CD8-positive, alpha-beta memory T cell (primary cell): ENCODE results near the gene PELI1. TPM values are rescaled to one million over a fixed set of nuclear protein-coding genes. Genes with fewer than 3 reads are reported as not detected.

Experiments
- CTCF ChIA-PET: fragments of 350-600 bp; sonication (Branson Sonifier 250); formaldehyde crosslinking; loops from one replicate; lab custom pipeline; 2021; ENCODE audit warnings: antibody characterized with exemption; lab: Charles Lee
- POLR2A ChIA-PET: fragments of 350-600 bp; sonication (Branson Sonifier 250); formaldehyde crosslinking; loops from one replicate; lab custom pipeline; 2021; ENCODE audit warnings: antibody characterized with exemption; lab: Charles Lee
- DNase-seq, 5 donors: peaks; one replicate each; pipeline versions ENCODE4 v3.0.0 to v3.0.0-alpha.2; 2020 to 2022; ENCODE audit warnings: mixed read lengths in 1 of 5
- H3K27ac ChIP-seq: one replicate; pipeline ENCODE4 v1.7.0; 2013; ENCODE audit warnings: low read depth, mild to moderate bottlenecking, low read length, moderate library complexity
- H3K27me3 ChIP-seq: 2 replicates; pipeline ENCODE4 v1.7.0; 2013; ENCODE audit warnings: low read length, mild to moderate bottlenecking; ENCODE audit not compliant: insufficient read depth, poor library complexity, severe bottlenecking
- H3K36me3 ChIP-seq: 2 replicates; pipeline ENCODE4 v1.7.0; 2013; ENCODE audit warnings: mild to moderate bottlenecking, low read length, moderate library complexity; ENCODE audit not compliant: insufficient read depth
- H3K4me1 ChIP-seq: 2 replicates; pipeline ENCODE4 v1.7.0; 2013; ENCODE audit warnings: mild to moderate bottlenecking, low read length, moderate library complexity; ENCODE audit not compliant: insufficient read depth
- H3K4me3 ChIP-seq: 2 replicates; pipeline ENCODE4 v1.7.0; 2013; ENCODE audit warnings: mild to moderate bottlenecking, low read length
- H3K9me3 ChIP-seq: 2 replicates; pipeline ENCODE4 v1.7.0; 2013; ENCODE audit warnings: mild to moderate bottlenecking, low read length
- H3K27ac Mint-ChIP-seq, 8 donors: one replicate each; pipeline ENCODE4 v1.8.0; 2020 to 2021; ENCODE audit warnings: mixed read lengths in 8 of 8, mild to moderate bottlenecking in 6 of 8, inconsistent platforms in 3 of 8, moderate library complexity in 3 of 8
- H3K27me3 Mint-ChIP-seq, 2 donors: one replicate each; pipeline ENCODE4 v1.8.0; 2020 to 2021; ENCODE audit warnings: mixed read lengths in 2 of 2, mild to moderate bottlenecking in 1 of 2, moderate library complexity in 1 of 2
- H3K36me3 Mint-ChIP-seq, 3 donors: one replicate each; pipeline ENCODE4 v1.8.0; 2020 to 2021; ENCODE audit warnings: mixed read lengths in 3 of 3, inconsistent platforms in 1 of 3, mild to moderate bottlenecking in 1 of 3
- H3K4me1 Mint-ChIP-seq, 3 donors: one replicate each; pipeline ENCODE4 v1.8.0; 2020 to 2021; ENCODE audit warnings: mixed read lengths in 3 of 3, inconsistent platforms in 1 of 3, mild to moderate bottlenecking in 1 of 3
- H3K4me3 Mint-ChIP-seq, 7 donors: one replicate each; pipeline ENCODE4 v1.8.0; 2020 to 2021; ENCODE audit warnings: mixed read lengths in 7 of 7, mild to moderate bottlenecking in 6 of 7, moderate library complexity in 4 of 7, inconsistent platforms in 2 of 7
- H3K9me3 Mint-ChIP-seq, 5 donors: one replicate each; pipeline ENCODE4 v1.8.0; 2020 to 2022; ENCODE audit warnings: mixed read lengths in 5 of 5, mild to moderate bottlenecking in 3 of 5, moderate library complexity in 2 of 5, inconsistent platforms in 1 of 5
- polyA plus RNA-seq: library from polyadenylated mRNA; unstranded; fragments of 300-500 nt; fragmentation: Illumina TruSeq; gene quantifications from one replicate; pipeline ENCODE4 v1.2.3, GENCODE V29; 2021
- total RNA-seq, 2 experiments: library from RNA; stranded (reverse); gene quantifications; one replicate each; pipeline ENCODE4 v1.2.3, GENCODE V29; 2021

Gene PELI1
- total and polyA plus RNA-seq, 3 experiments from 2014 or later, result 4.7 to 25.5 (median 23.2) TPM

GRCh38 chr2:64166212-64166611 lies 22.0 kb upstream of the PELI1 start:
- ChIA-PET CTCF (no interaction called here), POLR2A (no interaction called here)
- Mint-ChIP-seq H3K27me3 (no peaks in the 10 kb centered on the region), H3K4me3 (no peak overlapping the region), H3K4me1 (no peaks in the 10 kb centered on the region), H3K27ac (no peak overlapping the region), H3K36me3 (no peaks in the 10 kb centered on the region), H3K9me3 (no peaks in the 10 kb centered on the region)
- no peaks in the 10 kb centered on the region for H3K4me1 ChIP-seq
- no peak for DNase-seq
- H3K4me3 ChIP-seq, result no peak overlapping the region
- H3K27me3 ChIP-seq, result no peaks in the 10 kb centered on the region
- no peaks in the 10 kb centered on the region for H3K36me3 ChIP-seq
- H3K9me3 ChIP-seq, result no peaks in the 10 kb centered on the region
- no peak overlapping the region for H3K27ac ChIP-seq

GRCh38 chr2:64165706-64166105 lies 21.5 kb upstream of the PELI1 start:
- Histone ChIP-seq H3K27me3 (no peaks in the 10 kb centered on the region), H3K27ac (no peak overlapping the region)
- POLR2A ChIA-PET, result no interaction called here

GRCh38 chr2:64164629-64165028 lies 20.4 kb upstream of the PELI1 start:
- H3K27me3 Mint-ChIP-seq, result no peaks in the 10 kb centered on the region
- H3K4me1 ChIP-seq, result no peaks in the 10 kb centered on the region
- H3K36me3 ChIP-seq, result no peaks in the 10 kb centered on the region
- H3K4me3 ChIP-seq, result no peak overlapping the region
- no peaks in the 10 kb centered on the region for H3K9me3 Mint-ChIP-seq
- H3K4me3 Mint-ChIP-seq, result no peak overlapping the region
- ChIA-PET POLR2A (no interaction called here), CTCF (no interaction called here)
- H3K27ac Mint-ChIP-seq, result no peak overlapping the region
- H3K4me1 Mint-ChIP-seq, result no peaks in the 10 kb centered on the region
- no peaks in the 10 kb centered on the region for H3K27me3 ChIP-seq
- DNase-seq, result no peak
- no peak overlapping the region for H3K27ac ChIP-seq
- no peaks in the 10 kb centered on the region for H3K36me3 Mint-ChIP-seq
- no peaks in the 10 kb centered on the region for H3K9me3 ChIP-seq

More at GRCh38 chr2:64165706-64166105, 21.5 kb upstream of the PELI1 start:
- no peak overlapping the region for H3K4me3 ChIP-seq
- CTCF ChIA-PET, result no interaction called here
- no peak for DNase-seq
- H3K4me1 ChIP-seq, result no peaks in the 10 kb centered on the region
- no peaks in the 10 kb centered on the region for H3K9me3 Mint-ChIP-seq
- no peaks in the 10 kb centered on the region for H3K9me3 ChIP-seq
- no peak overlapping the region for H3K4me3 Mint-ChIP-seq
- H3K36me3 Mint-ChIP-seq, result no peaks in the 10 kb centered on the region
- H3K27ac Mint-ChIP-seq, result no peak overlapping the region
- H3K4me1 Mint-ChIP-seq, result no peaks in the 10 kb centered on the region
- no peaks in the 10 kb centered on the region for H3K36me3 ChIP-seq
- H3K27me3 Mint-ChIP-seq, result no peaks in the 10 kb centered on the region

- no peak overlapping the region for H3K4me3 Mint-ChIP-seq
- CTCF ChIA-PET, result no interaction called here
- H3K36me3 Mint-ChIP-seq, result no peaks in the 10 kb centered on the region
These were observed 18.3 kb upstream of the PELI1 start for GRCh38 chr2:64162516-64162915.

GRCh38 chr2:64157792-64158191 lies 13.6 kb upstream of the PELI1 start:
- Histone ChIP-seq H3K27ac (no peak overlapping the region), H3K4me1 (no peaks in the 10 kb centered on the region), H3K36me3 (no peaks in the 10 kb centered on the region), H3K27me3 (no peaks in the 10 kb centered on the region), H3K9me3 (no peaks in the 10 kb centered on the region), H3K4me3 (no peak overlapping the region)
- POLR2A ChIA-PET, result no interaction called here
- H3K9me3 Mint-ChIP-seq, result no peaks in the 10 kb centered on the region
- CTCF ChIA-PET, result no interaction called here
- peaks cover 0 to 19% of the 10 kb centered on the region in 2 donors for H3K27me3 Mint-ChIP-seq
- no peak overlapping the region for H3K27ac Mint-ChIP-seq
- H3K4me3 Mint-ChIP-seq, result no peak overlapping the region
- no peaks in the 10 kb centered on the region for H3K4me1 Mint-ChIP-seq
- H3K36me3 Mint-ChIP-seq, result peaks cover 0 to 5% (median 0%) of the 10 kb centered on the region in 3 donors
- no peak for DNase-seq

More at GRCh38 chr2:64162516-64162915, 18.3 kb upstream of the PELI1 start:
- POLR2A ChIA-PET, result no interaction called here
- H3K27me3 Mint-ChIP-seq, result peaks cover 0 to 3% of the 10 kb centered on the region in 2 donors
- H3K4me1 Mint-ChIP-seq, result no peaks in the 10 kb centered on the region
- no peak overlapping the region for H3K27ac Mint-ChIP-seq
- H3K36me3 ChIP-seq, result no peaks in the 10 kb centered on the region
- no peaks in the 10 kb centered on the region for H3K27me3 ChIP-seq
- DNase-seq, result no peak
- no peak overlapping the region for H3K27ac ChIP-seq
- no peaks in the 10 kb centered on the region for H3K9me3 ChIP-seq
- H3K4me3 ChIP-seq, result no peak overlapping the region
- no peaks in the 10 kb centered on the region for H3K9me3 Mint-ChIP-seq
- H3K4me1 ChIP-seq, result no peaks in the 10 kb centered on the region

DNA sequence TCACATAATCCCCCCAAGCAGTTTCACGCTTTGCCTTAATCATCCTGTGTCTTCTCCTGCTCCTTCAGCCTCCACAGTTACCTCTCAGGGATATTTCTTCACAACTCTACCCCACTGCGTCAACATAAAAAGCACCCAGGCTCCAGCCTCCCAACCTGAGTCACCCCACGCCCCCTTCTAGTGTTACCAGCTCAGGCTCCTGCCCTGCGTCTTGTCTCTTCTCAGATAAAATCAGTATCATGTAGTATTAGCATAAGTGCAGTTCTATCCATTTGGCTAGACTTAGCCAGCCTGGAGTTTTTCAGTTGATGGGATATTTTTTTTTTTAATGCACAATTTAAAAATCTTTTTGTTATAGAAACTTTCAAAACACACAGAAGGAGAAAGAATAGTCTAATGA lies 9.6 kb upstream of the PELI1 start:
- Mint-ChIP-seq H3K4me1 (no peaks in the 10 kb centered on the region), H3K36me3 (peaks cover 0 to 5% (median 0%) of the 10 kb centered on the region in 3 donors), H3K27ac (no peak overlapping the region), H3K27me3 (peaks cover 0 to 19% of the 10 kb centered on the region in 2 donors), H3K9me3 (no peaks in the 10 kb centered on the region), H3K4me3 (no peak overlapping the region)
- no peak for DNase-seq
- no peaks in the 10 kb centered on the region for H3K9me3 ChIP-seq
- H3K4me3 ChIP-seq, result no peak overlapping the region
- H3K36me3 ChIP-seq, result no peaks in the 10 kb centered on the region
- ChIA-PET POLR2A (no interaction called here), CTCF (no interaction called here)
- no peak overlapping the region for H3K27ac ChIP-seq
- no peaks in the 10 kb centered on the region for H3K4me1 ChIP-seq
- H3K27me3 ChIP-seq, result no peaks in the 10 kb centered on the region

DNA sequence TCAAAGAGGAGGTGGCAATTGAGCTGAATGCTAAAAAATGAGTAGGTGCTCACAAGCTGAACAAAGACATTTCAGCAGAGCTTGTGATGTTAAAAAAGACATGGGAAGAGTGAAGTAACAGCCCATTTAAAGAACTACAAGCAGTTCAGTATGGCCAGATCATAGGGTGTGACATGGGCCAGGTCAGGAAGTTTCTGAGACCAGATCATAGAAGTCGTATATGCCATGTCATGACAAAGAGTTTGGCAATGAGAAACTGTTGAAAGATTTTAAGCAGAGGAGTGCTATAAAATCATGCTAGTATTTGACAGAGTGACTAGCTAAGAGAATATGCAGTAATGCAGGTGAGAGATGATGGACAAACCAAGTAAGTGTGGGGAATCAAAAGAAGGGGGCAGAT lies 7.3 kb upstream of the PELI1 start:
- H3K27me3 Mint-ChIP-seq, result peaks cover 1 to 16% of the 10 kb centered on the region in 2 donors
- POLR2A ChIA-PET, result no interaction called here

DNA sequence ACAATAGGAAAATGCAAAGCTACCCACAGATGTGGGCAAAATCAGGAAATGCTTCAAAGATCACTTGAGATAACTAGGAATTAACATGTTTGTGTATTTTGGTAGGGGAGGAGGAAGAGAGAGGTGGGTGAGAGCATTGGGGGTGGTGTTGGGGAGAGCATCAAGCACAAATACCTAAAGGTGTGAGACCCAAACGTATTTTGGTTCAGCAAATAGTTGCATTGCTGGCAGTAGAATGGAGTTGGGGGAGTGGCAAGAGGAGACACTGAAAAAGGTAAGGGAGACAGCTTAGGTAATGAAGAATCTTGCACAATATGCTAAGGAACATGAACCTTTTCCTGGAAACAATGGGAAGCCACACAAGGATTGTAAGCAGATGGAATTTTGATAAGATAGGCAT lies 1.5 kb upstream of the PELI1 start:
- Mint-ChIP-seq H3K4me1 (peaks cover 23 to 31% (median 23%) of the 10 kb centered on the region in 3 donors), H3K4me3 (no peak overlapping the region), H3K27me3 (peaks cover 0 to 1% of the 10 kb centered on the region in 2 donors), H3K36me3 (peaks cover 0 to 7% (median 0%) of the 10 kb centered on the region in 3 donors), H3K27ac (no peak overlapping the region), H3K9me3 (no peaks in the 10 kb centered on the region)
- no peak overlapping the region for H3K27ac ChIP-seq
- CTCF ChIA-PET, result interaction anchor here (1.0 to 1.7 kb wide), 2 partner anchors 182 to 185 kb away, joined by 4 to 6 read pairs; no protein-coding TSS in a partner anchor
- POLR2A ChIA-PET, result no interaction called here
- no peaks in the 10 kb centered on the region for H3K9me3 ChIP-seq
- DNase-seq, result no peak
- no peak overlapping the region for H3K4me3 ChIP-seq
- no peaks in the 10 kb centered on the region for H3K27me3 ChIP-seq
- peaks cover 21% of the 10 kb centered on the region for H3K4me1 ChIP-seq
- H3K36me3 ChIP-seq, result no peaks in the 10 kb centered on the region

More for the DNA sequence above, 7.3 kb upstream of the PELI1 start:
- DNase-seq, result no peak
- Histone ChIP-seq H3K27ac (no peak overlapping the region), H3K27me3 (no peaks in the 10 kb centered on the region), H3K36me3 (no peaks in the 10 kb centered on the region), H3K4me1 (no peaks in the 10 kb centered on the region), H3K9me3 (no peaks in the 10 kb centered on the region), H3K4me3 (no peak overlapping the region)
- CTCF ChIA-PET, result no interaction called here
- peaks cover 0 to 5% (median 0%) of the 10 kb centered on the region in 3 donors for H3K36me3 Mint-ChIP-seq
- no peak overlapping the region for H3K27ac Mint-ChIP-seq
- no peak overlapping the region for H3K4me3 Mint-ChIP-seq
- H3K9me3 Mint-ChIP-seq, result no peaks in the 10 kb centered on the region
- no peaks in the 10 kb centered on the region for H3K4me1 Mint-ChIP-seq
